Forelimb muscle (tissue), 1 donor: ENCODE measurements around the gene CRYBG2. TPM values are rescaled to one million over a fixed set of nuclear protein-coding genes. Genes with fewer than 3 reads are reported as not detected.
"Not testable (repeated sequence)": the region's sequence is repeated elsewhere in the genome, so short reads cannot be mapped to it uniquely, and the experiment has no call there.

ENCODE experiments used
- DNase-seq: peaks from one replicate; pipeline ENCODE4 v3.0.0-alpha.2; 2013; ENCODE audit warnings: low read depth
- polyA plus RNA-seq: library from polyadenylated mRNA; unstranded; fragments of 120-200 nt; gene quantifications from one replicate; pipeline ENCODE4 v1.2.1, GENCODE V29; 2013; ENCODE audit not compliant: insufficient read length

The CRYBG2 gene
- polyA plus RNA-seq, 1 donor = not detected

DNA sequence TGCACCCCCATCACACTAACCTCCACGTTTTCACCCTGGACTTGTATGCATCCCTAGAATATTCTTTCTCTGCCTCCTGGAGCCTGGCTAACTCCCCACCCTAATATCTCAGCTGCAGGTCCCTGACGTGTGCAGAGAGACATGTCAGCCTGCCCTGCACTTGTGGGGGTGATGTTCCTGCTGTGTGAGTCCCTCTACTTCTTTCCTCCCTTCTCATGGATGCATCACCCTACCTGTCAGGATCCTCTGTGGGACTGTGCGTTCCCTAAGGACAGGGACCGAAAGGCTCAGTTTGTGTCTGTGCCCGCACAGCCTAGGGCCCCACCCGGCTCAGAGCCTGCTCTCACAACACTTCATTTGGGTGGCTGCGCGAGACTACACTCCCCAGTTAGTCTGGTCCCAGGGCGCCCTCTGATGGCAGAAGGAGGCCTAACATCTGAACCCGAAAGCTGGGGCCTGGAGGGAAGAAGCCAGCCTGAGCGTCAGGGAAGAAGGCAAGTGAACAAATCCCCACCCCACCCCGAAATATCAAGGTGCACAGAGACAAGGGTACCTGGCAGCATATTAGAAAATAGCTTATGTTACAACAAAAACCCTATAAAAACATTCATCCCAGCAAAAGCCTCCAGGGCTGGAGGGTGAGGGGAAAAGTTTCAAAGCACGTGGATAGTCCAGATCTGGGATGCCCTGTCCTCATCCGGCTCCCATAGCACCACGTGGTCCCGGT is 32.5 kb downstream of the CRYBG2 start:
- peak; percentile 40 for DNase-seq

DNA sequence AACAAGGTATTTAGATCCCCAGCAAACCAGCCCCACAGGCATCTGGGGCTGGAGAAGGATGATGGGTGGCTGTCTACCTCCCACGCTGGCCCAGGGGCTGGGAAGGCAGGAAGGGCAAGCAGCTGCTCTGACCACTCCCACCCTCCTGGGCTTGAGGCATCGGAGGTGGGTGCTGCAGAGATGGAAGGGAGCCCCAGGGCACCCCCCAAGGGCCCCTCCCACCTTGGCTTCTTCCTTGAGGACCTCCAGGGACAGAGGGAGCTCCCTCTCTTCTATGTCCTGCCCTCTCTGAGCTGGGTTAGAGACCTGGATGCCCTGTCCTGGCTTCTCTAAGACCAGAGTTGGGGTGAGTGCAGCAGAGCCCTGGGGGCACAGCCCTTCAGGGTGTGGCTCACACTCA is 33.0 kb downstream of the CRYBG2 start:
- no peak for DNase-seq

DNA sequence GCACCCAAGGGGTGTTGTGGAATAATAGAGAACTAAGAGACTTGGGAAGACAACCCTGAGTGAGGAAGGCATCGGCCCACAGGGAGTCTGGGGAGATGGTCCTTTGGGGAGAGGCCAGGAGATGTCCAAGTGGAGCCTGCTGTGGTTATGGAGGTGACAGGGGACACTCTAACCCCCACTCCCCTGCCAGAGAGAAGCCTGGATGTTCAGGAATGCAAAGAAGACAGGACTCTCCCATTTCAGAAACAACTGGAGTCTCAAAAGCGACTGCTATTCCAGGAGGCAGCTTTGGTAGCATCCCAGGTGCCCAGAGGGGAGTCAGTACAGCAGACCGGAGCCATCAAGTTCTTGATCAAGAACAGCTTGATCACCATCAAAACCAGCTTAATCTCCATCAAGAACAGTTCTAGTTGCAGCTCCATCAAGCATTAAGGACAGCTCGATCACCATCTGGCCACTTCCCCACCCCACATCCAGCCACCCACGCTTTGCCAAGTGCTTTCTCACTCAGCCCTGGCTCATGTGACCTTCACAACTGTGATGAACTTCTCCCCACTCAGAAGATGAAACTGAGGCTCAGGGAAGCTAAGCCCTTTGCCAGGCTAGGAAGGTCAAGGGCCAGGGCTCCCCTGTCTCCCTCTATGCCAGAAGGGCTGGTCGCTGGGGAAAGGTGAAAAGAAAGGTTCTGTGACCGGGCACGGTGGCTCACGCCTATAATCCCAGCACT is 35.4 kb downstream of the CRYBG2 start:
- no peak for DNase-seq

DNA sequence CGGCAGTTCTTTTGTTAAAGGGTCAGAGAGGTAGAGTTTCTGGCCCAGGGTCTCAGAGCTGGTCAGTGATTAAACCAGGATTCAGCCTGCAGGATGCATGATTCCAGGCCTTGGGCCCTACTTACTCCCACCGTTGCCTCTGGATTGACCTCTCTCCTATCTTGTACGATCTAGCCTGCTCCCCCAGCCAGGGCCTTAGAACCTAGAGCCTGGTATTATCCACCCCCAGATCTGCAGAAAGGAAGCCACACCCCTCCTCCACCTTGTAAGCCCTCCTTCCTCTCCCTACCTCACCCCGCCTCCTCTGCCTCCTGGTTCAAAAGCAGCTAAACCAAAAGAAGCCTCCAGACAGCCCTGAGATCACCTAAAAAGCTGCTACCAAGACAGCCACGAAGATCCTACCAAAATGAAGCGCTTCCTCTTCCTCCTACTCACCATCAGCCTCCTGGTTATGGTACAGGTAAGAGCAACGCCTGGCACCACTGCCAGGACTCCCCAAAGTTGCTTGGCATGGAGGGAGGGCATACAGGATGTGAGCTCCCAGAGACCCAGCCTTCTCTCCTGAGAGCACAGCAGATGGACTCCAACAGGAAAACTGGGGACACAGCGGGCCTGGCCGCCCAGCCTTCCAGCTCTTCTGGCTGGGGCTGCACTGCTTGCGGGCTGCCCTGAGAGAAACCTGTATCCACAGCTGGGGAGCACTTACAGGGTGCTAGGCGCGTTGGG is 36.2 kb downstream of the CRYBG2 start, which contains the start of gene CD52:
Gene CD52 (plus strand): TSS at position 347 of the 726 bp plus-strand sequence. CDS start 60 bp downstream, at position 407.
- DNase-seq = no peak

DNA sequence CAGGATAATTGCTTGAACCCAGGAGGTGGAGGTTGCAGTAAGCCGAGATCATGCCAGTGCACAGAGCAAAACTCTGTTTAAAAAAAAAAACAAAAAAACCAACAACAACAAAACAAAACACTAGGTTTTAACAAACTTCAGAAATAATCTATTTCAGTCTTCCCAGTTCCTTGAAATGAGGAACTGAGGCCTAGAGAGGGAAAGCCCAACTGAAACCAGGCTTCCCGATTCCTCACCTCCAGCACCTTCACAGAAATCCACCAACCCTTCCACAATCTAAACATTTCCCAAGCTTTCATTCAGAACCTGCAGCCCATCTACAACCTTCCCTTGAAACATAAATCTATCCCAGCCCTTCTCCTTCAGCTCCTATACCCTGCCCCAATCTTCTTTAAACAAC is 36.8 kb downstream of the CRYBG2 start:
- DNase-seq = no peak

DNA sequence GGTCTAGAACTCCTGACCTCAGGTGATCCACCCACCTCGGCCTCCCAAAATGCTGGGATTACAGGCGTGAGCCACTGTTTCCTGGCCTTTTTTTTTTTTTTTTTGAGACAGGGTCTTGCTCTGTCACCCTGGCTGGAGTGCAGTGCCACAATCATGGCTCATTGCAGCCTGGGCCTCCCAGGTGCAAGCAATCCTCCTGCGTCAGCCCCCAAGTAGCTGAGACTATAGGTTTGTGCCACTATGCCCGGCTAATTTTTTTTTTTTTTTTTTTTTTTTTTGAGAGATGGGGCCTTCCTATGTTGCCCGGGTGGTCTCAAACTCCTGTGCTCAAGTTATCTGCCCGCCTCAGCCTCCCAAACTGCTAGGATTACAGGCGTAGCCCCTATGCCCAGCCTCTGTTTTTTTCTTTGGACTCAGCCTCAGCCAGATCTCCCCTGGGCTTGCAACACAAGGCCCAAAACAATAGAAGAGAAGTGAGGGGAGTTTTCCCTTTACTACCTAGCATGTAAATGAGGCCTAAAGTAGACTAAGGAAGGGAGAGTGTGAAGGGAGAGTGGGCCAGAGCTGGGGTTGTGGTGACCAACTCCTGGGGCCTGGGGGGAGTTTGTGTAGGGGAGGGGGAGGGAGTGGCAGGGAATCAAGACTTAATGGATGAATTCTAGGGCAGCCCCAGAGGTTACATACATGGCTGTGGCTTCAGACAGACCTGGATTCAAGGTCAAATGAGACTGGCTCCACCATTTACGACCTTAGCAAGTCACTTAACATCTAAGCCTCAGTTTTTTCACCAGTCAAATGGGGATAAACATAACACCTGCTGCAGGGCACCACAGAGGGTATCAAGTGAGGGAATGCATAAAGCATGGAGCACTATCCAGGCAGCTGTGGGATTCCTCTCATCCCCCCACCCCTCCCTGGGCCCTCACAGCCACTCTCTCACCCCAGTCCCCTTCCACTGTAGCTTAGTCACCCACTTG is 37.8 kb downstream of the CRYBG2 start:
- no peak for DNase-seq

DNA sequence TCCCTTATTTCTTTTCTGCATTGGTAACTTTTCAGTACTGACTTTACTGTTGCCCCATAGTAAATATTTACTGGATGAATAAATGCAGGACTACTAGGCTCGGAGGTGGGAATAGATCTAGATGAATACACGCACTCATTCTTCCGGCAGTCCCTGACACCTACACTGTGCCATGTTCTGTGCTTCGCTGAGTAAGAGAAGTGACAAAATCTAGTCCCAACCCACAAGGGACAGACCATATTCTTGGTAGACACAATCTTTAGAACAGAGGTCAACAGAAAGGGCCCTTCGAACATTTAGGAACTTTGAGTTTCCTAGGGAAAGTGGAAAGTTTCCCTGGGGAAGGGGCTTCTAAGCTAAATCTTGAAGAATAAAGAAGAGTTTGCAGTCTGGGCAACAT is 39.4 kb downstream of the CRYBG2 start:
- no peak for DNase-seq

DNA sequence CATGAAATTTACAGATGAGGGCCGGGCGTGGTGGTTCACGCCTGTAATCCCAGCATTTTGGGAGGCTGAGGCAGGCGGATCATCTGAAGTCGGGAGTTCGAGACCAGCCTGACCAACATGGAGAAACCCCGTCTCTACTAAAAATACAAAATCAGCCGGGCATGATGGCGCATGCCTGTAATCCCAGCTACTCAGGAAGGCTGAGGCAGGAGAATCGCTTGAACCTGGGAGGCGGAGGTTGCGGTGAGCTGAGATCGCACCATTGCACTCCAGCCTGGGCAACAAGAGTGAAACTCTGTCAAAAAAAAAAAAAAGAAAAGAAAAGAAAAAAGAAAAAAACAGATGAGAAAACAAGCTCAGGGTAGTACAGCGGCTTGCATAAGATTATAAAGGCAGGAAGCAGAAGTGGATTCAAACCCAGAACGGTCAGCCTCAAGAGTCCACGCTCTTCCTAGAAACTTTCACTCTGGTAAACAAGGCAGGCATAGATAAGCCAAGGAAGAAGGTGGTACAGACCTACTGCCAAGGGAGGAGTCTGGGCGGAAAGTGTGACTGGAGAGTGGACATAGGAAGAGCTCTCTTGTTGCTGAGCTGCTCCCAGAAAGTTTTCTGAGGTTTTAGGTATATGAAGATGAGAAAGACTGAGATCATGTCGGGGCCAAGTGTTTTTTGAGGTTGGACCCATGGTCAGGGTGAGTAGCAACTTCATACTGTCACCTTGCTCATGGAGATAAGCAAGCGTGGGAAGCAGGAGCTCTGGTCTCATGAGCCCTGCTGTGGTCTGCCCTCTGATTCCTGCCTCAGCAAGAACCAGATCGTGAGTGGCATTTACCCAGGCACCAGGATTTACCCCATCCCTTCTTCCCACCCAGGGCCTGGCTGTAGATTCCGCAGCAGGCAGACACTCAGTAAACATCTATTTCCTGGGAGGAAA is 45.7 kb downstream of the CRYBG2 start:
- not testable (repeated sequence) for DNase-seq

DNA sequence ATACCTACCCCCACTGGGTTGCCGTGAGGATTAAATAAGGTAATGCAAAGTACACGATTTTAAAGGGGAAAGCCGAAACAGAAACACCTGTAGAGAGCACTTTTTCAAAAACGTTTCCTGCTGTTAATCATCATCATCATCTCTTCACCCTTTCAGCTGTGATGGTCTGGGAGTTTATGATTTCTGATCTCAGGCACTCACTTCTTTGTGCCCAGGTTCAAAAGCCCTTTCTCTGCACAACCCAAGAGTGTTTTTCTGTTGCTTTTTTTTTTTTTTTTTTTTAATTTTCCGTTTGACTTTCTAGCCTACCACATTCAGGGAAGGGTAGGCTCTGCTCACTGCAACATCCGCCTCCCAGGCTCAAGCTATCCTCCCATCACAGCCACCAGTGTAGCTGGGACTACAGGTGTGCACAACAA is 46.6 kb downstream of the CRYBG2 start:
- DNase-seq = no peak

DNA sequence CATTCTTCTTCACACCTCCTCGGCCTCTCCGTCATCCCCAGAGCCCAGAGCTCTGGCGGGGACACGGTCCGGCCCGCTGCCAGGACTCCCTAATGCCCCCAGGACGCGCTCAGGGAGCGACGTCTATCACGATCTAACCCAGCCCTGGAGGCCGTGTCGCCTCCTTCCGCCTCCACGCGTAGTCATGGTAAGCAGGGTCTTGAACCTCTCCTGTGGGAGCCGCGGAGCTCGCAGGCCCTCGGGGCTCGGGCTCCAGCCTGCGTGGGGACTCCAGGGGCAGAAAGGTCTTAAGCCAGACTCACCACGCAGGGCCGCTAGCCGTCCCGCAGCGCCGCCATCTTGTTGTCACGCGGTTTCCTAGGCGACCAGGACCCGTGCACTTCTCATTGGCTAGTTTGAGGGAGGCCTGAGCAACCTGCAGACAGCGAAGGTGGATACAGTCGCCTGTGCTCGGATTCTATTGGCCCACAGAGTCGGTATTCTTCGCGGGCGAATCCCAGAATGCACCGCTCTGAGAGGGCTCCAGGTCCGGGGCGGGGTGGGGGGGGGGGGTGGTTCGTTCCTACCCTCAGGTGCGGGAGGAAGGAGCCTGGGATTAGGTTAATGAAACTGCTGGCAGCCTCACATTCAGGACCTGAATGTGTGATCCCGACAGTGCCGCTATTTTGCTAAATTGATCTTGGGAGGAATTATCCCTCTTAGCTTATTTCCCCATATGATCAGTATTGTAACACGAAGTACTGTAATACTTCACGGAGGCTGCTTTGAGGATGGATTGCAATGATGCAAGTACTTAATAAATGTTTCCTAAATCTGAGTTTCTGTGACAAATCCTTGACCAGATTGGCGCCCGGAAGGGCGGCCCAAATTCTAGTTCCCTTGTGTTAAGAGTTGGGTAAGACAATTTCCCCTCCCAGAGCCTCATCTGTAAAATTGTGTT is 47.4 kb downstream of the CRYBG2 start, which contains the start of gene UBXN11:
Gene UBXN11 (minus strand): TSS at position 347 of the 940 bp plus-strand sequence. CDS start 3,753 bp downstream, outside the sequence.
- peak; percentile 59 for DNase-seq

DNA sequence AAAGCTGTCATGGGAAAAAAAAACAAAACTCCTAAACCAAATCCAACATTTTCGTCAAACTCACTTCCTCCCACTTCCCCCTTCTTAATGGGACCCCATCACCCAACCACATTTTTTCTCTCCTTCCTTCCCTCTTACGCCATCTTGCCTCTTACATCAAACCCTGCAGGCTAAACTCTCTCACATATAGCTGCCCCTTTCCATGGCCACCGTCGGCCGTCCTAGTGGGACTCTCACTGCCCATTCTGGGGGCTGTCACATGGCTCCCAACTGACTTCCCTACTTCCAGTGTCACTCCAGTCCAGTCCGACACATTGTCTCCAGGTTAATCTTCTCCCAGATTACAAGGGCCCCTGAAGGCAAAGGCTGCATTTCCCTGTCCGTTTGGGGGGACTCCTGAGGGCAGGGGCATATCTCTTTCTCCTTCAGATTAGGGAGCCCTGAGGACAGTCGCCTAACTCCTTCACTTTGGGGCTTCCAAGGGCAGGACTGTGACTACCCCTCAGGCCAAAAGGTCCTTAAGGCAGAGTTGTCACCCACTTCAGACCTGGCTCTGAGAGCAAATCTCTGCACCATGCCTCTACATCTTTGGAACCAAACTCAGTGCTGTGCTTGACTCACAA is 48.2 kb downstream of the CRYBG2 start:
- no peak for DNase-seq

DNA sequence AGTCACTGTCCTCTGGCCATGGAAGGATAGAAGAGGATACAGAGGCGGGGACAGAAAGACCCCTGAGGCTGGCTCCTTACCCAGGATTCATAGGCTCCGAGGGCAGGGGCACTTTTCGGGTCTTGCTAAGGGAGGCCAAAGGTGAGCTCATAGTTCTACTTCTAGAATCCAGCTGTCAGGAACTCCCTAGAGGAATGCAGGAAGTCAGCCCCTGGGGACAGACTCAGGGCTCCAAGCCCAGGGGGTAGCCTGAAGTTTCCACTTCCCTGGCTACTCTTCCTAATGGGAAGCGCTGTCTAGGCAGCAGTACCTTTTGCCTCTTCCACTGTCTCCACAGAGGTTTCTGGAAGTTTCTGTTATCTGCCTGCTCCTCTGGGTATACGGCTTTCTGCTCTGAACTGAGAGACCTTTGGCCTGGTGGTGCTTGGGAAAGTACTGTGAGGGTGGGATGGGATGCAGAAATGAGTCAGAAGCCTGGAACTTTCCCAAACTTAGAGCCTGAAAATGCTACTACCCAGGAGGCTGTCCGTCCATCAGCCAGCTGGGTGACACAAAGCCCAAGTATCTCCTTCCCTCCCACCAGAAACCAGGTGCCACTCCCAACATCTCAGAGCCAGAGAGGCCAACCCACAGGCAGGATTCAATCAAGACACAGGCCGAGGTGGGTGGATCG is 51.1 kb downstream of the CRYBG2 start:
- no peak for DNase-seq

DNA sequence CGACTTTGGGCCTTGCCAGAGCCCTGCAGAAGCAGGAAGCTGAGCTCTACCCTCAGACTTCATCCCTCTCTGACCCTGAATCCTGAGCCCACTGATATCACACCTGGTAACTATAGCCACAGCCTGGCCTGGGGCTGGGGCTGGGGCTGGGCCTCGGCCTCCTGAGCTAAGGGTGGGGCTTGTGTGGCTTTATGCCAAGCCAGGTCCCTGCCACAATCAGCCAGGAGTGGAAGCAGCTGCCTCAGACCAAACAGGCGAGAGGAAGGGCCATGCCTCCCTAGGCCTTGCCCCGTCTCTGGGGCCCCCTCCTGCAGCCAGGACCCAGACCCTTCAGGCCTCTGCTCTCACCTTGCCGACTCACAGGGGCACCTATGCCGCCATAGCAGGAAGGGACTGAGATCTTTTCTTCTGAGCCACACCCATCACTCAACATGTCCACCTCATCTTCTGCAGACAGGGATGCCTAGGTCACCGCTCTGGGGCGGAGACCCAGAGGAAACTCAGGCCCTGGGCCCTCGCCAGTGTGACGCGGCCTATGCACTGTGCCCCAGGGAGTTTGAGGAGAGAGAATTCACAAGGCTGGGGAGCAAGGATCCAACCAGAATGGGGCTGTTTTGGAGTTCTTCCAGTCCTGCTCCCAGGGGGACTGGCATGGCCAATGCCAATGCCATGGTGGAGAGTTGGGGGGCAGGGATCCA is 53.2 kb downstream of the CRYBG2 start:
- no peak for DNase-seq

DNA sequence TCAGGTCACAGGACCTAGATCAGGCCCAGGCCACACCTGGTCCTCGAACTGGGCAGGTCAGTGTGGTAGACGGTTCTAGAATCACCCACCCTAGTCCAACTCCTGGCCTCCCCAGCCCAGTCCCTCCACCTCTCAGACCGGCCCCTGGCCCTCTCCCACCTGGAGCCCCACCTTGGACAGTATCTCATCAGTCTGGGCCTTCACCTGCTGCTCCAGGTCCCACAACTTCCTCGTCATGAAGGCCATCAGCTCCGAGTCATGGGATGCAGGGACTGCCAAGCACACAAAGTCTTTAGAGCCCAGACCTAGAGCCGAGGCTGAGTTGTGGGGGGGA is 56.2 kb downstream of the CRYBG2 start:
- no peak for DNase-seq

DNA sequence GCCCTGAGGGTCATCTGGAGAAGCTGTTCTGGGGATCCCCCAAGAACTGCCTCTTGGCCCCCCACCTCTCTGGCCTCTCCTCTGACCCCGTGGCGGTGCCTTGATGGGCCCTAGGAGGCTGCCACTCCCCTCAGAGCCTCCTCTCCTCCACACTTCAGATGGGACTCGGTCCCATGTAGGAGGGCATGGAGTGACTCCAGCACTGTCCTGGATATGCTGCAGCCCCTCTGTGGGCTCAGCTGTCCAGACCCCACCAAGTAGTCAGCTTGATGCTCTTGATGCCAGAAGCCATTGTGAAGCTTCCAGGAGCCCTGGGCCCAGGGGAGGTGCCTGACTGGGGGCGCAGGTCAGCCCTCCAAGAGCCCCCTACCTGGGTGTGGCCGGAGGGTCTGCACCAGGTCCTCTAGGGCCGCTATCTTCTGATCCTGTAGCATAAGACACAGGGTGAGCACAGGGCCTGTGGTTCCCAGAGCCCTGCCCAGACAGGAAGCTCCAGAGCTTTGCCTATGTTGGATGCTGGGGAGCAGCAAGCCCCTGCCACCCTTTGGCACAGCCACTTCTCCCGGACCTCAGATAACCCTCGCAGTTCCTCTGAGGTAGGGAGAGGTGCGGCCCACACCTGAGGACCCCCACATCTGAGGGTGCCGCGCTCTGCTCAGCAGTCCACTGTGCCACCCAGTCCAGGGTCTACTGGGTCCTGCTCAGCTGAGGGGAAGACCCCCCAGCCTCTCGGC is 56.7 kb downstream of the CRYBG2 start:
- no peak for DNase-seq

DNA sequence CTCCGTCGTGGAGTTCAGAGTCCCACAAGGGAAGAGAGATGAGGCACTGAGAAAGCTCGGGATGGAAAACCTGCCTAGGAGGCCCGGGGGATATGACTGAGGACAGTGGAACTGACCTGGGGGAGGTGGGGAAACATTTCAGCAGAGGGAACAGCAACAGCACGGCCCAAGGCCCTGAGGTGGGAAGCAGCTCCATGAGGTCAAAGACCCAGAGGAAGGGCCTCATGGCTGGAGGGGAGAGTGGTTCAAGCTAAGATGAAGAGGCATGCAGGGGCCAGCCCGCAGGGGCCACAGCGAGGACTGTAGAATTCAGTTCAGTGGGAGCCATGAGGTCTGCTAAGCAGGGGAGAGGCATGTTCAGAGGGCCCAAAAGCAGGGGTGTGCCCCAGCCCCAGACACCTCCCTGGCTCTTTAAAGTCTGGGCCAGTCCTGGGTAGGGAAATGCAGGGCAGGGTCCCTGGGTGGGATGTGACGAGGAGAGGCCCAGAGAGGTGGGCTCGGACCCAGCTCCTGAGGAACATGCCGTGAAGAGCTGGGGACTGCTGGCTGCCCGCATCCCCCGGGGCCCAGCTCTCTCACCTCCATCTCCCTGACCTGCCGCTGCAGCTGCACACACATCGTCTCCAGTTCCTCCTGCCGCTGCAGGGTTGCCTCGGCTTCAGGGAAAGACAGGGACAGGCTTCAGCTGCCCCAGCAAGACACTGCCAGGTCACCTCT is 57.4 kb downstream of the CRYBG2 start:
- DNase-seq = no peak
